Measurements from ENCODE around the gene NFU1. TPM values are rescaled to one million over a fixed set of nuclear protein-coding genes. Genes with fewer than 3 reads are reported as not detected.

Gene NFU1
- total and polyA plus RNA-seq, 2 of the 4 experiments (the other 2 are of a cell fraction) = 24.0 to 32.4 TPM

GRCh38 chr2:69384618-69385081 is 52.6 kb downstream of the NFU1 start:
- H4K20me1 ChIP-seq (ENCODE audit: insufficient read depth, low read length) = peaks cover 55% of the 10 kb centered on the region
- 100% methylated on average over 3 of the region's 5 CpGs; no CpG with 5 or more reads in 1 of the 2 experiments for WGBS, 2 experiments (ENCODE audit: extremely low coverage in 2 of 2, insufficient read length in 1 of 2)

More at GRCh38 chr2:69384618-69385081, 52.6 kb downstream of the NFU1 start:
- Histone ChIP-seq H3K27me3 (ENCODE audit: control insufficient read depth, insufficient read depth, low read length) (no peaks in the 10 kb centered on the region), H3K18ac (ENCODE audit: low read depth, low read length) (no peak overlapping the region), H2BK20ac (ENCODE audit: low read depth, low read length) (no peak overlapping the region), H3K4me2 (ENCODE audit: low read depth, low read length) (peak overlapping the region; percentile 78), H2BK120ac (ENCODE audit: low read depth, low read length) (no peak overlapping the region), H3K9ac (ENCODE audit: low read depth, low read length) (no peak overlapping the region), H3K56ac (ENCODE audit: extremely low read depth, insufficient read depth, low read length) (no peak overlapping the region), H3K9me1 (ENCODE audit: insufficient read depth, low read length) (peaks cover 13% of the 10 kb centered on the region; the same call in 1 of the 2 replicates), H3K9me3 (ENCODE audit: control insufficient read depth, insufficient read depth, low read length) (no peaks in the 10 kb centered on the region), H2AK9ac (replicated peaks; ENCODE audit: low read depth, low read length, poor library complexity) (no peak overlapping the region), H2AK5ac (ENCODE audit: low read depth, low read length) (no peak overlapping the region), H4K5ac (ENCODE audit: low read depth, low read length) (no peak overlapping the region), H3K4me1 (ENCODE audit: control insufficient read depth, insufficient read depth, low read length) (peaks cover 7% of the 10 kb centered on the region), H4K91ac (ENCODE audit: insufficient read depth, low read depth, low read length) (no peak overlapping the region), H3K23ac (ENCODE audit: low read depth, low read length) (no peak overlapping the region), H3K4me3 (ENCODE audit: insufficient read depth, low read depth, low read length) (no peak overlapping the region), H3K27ac (ENCODE audit: insufficient read depth, low read length) (no peak overlapping the region), H4K8ac (ENCODE audit: low read depth in 2 of 2, low read length in 2 of 2) (no peak overlapping the region), H3K4ac (ENCODE audit: low read depth, low read length) (no peak overlapping the region), H2AFZ (replicated peaks; ENCODE audit: low read length, poor library complexity) (no peak overlapping the region), H3K14ac (replicated peaks; ENCODE audit: low read depth, low read length) (no peak overlapping the region), H2BK15ac (ENCODE audit: low read depth, low read length) (no peak overlapping the region), H3K79me1 (ENCODE audit: low read depth in 1 of 2, low read length in 2 of 2) (peaks cover 8 to 46% of the 10 kb centered on the region in 2 experiments; a peak in 3 of 4 replicates), H3K36me3 (ENCODE audit: control insufficient read depth, insufficient read depth, low read length) (no peaks in the 10 kb centered on the region), H2BK5ac (ENCODE audit: low read depth, low read length, poor library complexity, severe bottlenecking) (peak overlapping the region; percentile 46)
- intact Hi-C loops (cut with micrococcal nuclease) (no loop called here), in situ Hi-C loops (cut with MboI; ENCODE audit: low sequenced_read_pairs) (no loop called here), dilution Hi-C loops (cut with HindIII; ENCODE audit: low sequenced_read_pairs, unreplicated experiment) (no loop called here)
- DNase-seq (peak; percentile 56), ATAC-seq (ENCODE audit: low read depth) (no peak)
- CTCF ChIA-PET = interaction anchor here (2.3 kb wide), 1 partner anchor 9 kb away, joined by 6 read pairs; no protein-coding TSS in a partner anchor
- BruUV-seq (replicated peaks) = no TSS peak
- POLR2A ChIA-PET (ENCODE audit: unreplicated experiment) = no interaction called here
- TF ChIP-seq CHD1 (IDR thresholded peaks at IDR 0.05; ENCODE audit: low read depth, low read length) = no peak
- no peak for TF ChIP-seq MXI1 (IDR thresholded peaks at IDR 0.05; ENCODE audit: borderline replicate concordance, low read depth, low read length)
- no peak for TF ChIP-seq RFX5 (IDR thresholded peaks at IDR 0.05; ENCODE audit: low read depth, low read length)
- no peak for TF ChIP-seq MAZ (IDR thresholded peaks at IDR 0.05; ENCODE audit: borderline replicate concordance, low read depth, low read length)
- TF ChIP-seq NFE2L2 (IDR thresholded peaks at IDR 0.05; ENCODE audit: low read depth, low read length) = no peak
- TF ChIP-seq RCOR1 (IDR thresholded peaks at IDR 0.05; ENCODE audit: insufficient replicate concordance, low read length) = no peak
- TF ChIP-seq, protein P1, sequence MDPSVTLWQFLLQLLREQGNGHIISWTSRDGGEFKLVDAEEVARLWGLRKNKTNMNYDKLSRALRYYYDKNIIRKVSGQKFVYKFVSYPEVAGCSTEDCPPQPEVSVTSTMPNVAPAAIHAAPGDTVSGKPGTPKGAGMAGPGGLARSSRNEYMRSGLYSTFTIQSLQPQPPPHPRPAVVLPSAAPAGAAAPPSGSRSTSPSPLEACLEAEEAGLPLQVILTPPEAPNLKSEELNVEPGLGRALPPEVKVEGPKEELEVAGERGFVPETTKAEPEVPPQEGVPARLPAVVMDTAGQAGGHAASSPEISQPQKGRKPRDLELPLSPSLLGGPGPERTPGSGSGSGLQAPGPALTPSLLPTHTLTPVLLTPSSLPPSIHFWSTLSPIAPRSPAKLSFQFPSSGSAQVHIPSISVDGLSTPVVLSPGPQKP (IDR thresholded peaks at IDR 0.05; ENCODE audit: borderline replicate concordance, low read depth, low read length) = no peak
